MM.1S (cell line): ENCODE measurements around the gene KCNK5.

ENCODE experiments used
- DNase-seq: peaks from one replicate; pipeline ENCODE4 v3.0.0-alpha.2; 2015
- H2AFZ ChIP-seq: fragments of 300-600 bp; sonication (generic); 2 replicates; pipeline ENCODE4 v1.6.0; 2016; ENCODE audit warnings: antibody characterized with exemption, low read length
- H3F3A ChIP-seq: fragments of 300-600 bp; sonication (generic); 2 replicates; pipeline ENCODE4 v1.6.1; 2016; ENCODE audit warnings: mild to moderate bottlenecking, antibody characterized with exemption, low read length, moderate library complexity, mixed read lengths; ENCODE audit not compliant: insufficient read depth
- H3K27ac ChIP-seq: fragments of 300-600 bp; sonication (generic); 2 replicates; pipeline ENCODE4 v1.5.1; 2016; ENCODE audit warnings: mild to moderate bottlenecking, low read length
- H3K27me3 ChIP-seq: fragments of 300-600 bp; sonication (generic); replicated peaks from 2 replicates; pipeline ENCODE4 v1.6.0; 2016; ENCODE audit warnings: low read length; ENCODE audit not compliant: insufficient read depth
- H3K36me3 ChIP-seq: fragments of 300-600 bp; sonication (generic); replicated peaks from 2 replicates; pipeline ENCODE4 v1.6.1; 2016; ENCODE audit warnings: mild to moderate bottlenecking, low read length, mixed read lengths; ENCODE audit not compliant: insufficient read depth
- H3K4me1 ChIP-seq: fragments of 300-600 bp; sonication (generic); 2 replicates; pipeline ENCODE4 v1.6.1; 2016; ENCODE audit warnings: low read length, mixed read lengths
- H3K4me2 ChIP-seq: fragments of 300-600 bp; sonication (generic); 2 replicates; pipeline ENCODE4 v1.6.0; 2016; ENCODE audit warnings: low read depth, low read length
- H3K4me3 ChIP-seq: fragments of 300-600 bp; sonication (generic); 2 replicates; pipeline ENCODE4 v1.5.1; 2016; ENCODE audit warnings: low read length, mixed read lengths
- H3K79me2 ChIP-seq: fragments of 300-600 bp; sonication (generic); 2 replicates; pipeline ENCODE4 v1.6.1; 2016; ENCODE audit warnings: mixed run types, low read length, mixed read lengths
- H3K9ac ChIP-seq: fragments of 300-600 bp; sonication (generic); 2 replicates; pipeline ENCODE4 v1.6.1; 2016; ENCODE audit warnings: low read length, mixed read lengths
- H3K9me2 ChIP-seq: fragments of 300-600 bp; sonication (generic); replicated peaks from 2 replicates; pipeline ENCODE4 v1.6.1; 2016; ENCODE audit warnings: mild to moderate bottlenecking, low read length, mixed read lengths; ENCODE audit not compliant: insufficient read depth
- H3K9me3 ChIP-seq: fragments of 300-600 bp; sonication (generic); replicated peaks from 2 replicates; pipeline ENCODE4 v1.6.1; 2016; ENCODE audit warnings: mild to moderate bottlenecking, low read length, mixed read lengths; ENCODE audit not compliant: insufficient read depth
- H4K20me1 ChIP-seq: fragments of 300-600 bp; sonication (generic); 2 replicates; pipeline ENCODE4 v1.6.1; 2016; ENCODE audit warnings: mild to moderate bottlenecking, low read length, moderate library complexity, mixed read lengths; ENCODE audit not compliant: insufficient read depth
- CTCF ChIP-seq: fragments of 300-600 bp; sonication (generic); IDR thresholded peaks from 2 replicates; pipeline ENCODE4 v1.5.1; 2016; ENCODE audit warnings: antibody characterized with exemption, low read length, mixed read lengths
- EZH2 ChIP-seq: fragments of 300-600 bp; sonication (generic); optimal IDR thresholded peaks from 2 replicates; pipeline ENCODE3; 2017; ENCODE audit warnings: low read depth, mild to moderate bottlenecking, antibody characterized with exemption, low read length, mixed read lengths
- EZH2phosphoT487 ChIP-seq: fragments of 300-600 bp; sonication (generic); IDR thresholded peaks from 2 replicates; pipeline ENCODE4 v1.6.1; 2018; ENCODE audit warnings: antibody characterized with exemption, low read length

KCNK5 gene

GRCh38 chr6:39231521-39232243, 2.4 kb upstream of the KCNK5 start:
- Histone ChIP-seq H3K27me3 (no peaks in the 10 kb centered on the region), H3F3A (no peaks in the 10 kb centered on the region), H3K4me1 (no peaks in the 10 kb centered on the region), H3K36me3 (no peaks in the 10 kb centered on the region), H2AFZ (no peak overlapping the region), H3K9ac (no peak overlapping the region), H3K4me3 (no peak overlapping the region), H3K9me3 (no peaks in the 10 kb centered on the region), H3K79me2 (no peaks in the 10 kb centered on the region), H4K20me1 (no peaks in the 10 kb centered on the region), H3K9me2 (no peaks in the 10 kb centered on the region), H3K27ac (no peak overlapping the region), H3K4me2 (no peak overlapping the region)
- TF ChIP-seq CTCF (no peak), EZH2 (no peak), EZH2phosphoT487 (no peak)
- DNase-seq = no peak

GRCh38 chr6:39230654-39231035, 1.4 kb upstream of the KCNK5 start:
- Histone ChIP-seq H3K36me3 (no peaks in the 10 kb centered on the region), H3K79me2 (no peaks in the 10 kb centered on the region), H3K4me3 (no peak overlapping the region), H3K9me2 (no peaks in the 10 kb centered on the region), H3K27ac (no peak overlapping the region), H3K9me3 (no peaks in the 10 kb centered on the region), H3K9ac (no peak overlapping the region), H3K4me2 (no peak overlapping the region), H3K4me1 (no peaks in the 10 kb centered on the region), H2AFZ (no peak overlapping the region), H3F3A (no peaks in the 10 kb centered on the region), H3K27me3 (no peaks in the 10 kb centered on the region), H4K20me1 (no peaks in the 10 kb centered on the region)
- TF ChIP-seq EZH2 (no peak), CTCF (no peak), EZH2phosphoT487 (no peak)
- no peak for DNase-seq

GRCh38 chr6:39228111-39228971, 934 bp downstream of the KCNK5 start:
- Histone ChIP-seq H3K27ac (no peak overlapping the region), H3K79me2 (no peaks in the 10 kb centered on the region), H3K36me3 (no peaks in the 10 kb centered on the region), H3K4me1 (no peaks in the 10 kb centered on the region), H3K4me3 (no peak overlapping the region), H3K4me2 (no peak overlapping the region; the same call in 1 of the 2 replicates), H2AFZ (no peak overlapping the region), H3F3A (no peaks in the 10 kb centered on the region), H3K9me2 (no peaks in the 10 kb centered on the region), H3K9me3 (no peaks in the 10 kb centered on the region), H3K27me3 (no peaks in the 10 kb centered on the region), H4K20me1 (no peaks in the 10 kb centered on the region), H3K9ac (no peak overlapping the region)
- no peak for DNase-seq
- TF ChIP-seq CTCF (no peak), EZH2 (no peak), EZH2phosphoT487 (no peak)
